Measurements from ENCODE around the gene ADCK1. TPM values are rescaled to one million over a fixed set of nuclear protein-coding genes. Genes with fewer than 3 reads are reported as not detected.

Gene ADCK1
- total RNA-seq, 1 donor from 2014 or later = 10.3 TPM

GRCh38 chr14:77920312-77920711 is 120.4 kb downstream of the ADCK1 start:
- Histone ChIP-seq H3K27me3 (ENCODE audit: low read depth) (no peaks in the 10 kb centered on the region), H3K9me3 (replicated peaks) (peaks cover 10% of the 10 kb centered on the region), H3K36me3 (peaks cover 7% of the 10 kb centered on the region), H3K27ac (replicated peaks) (no peak overlapping the region), H3K4me3 (no peak overlapping the region), H3K4me1 (peaks cover 7% of the 10 kb centered on the region)
- no peak for DNase-seq
- intact Hi-C loops (cut with micrococcal nuclease) = no loop called here
- no peak for TF ChIP-seq CTCF (IDR thresholded peaks at IDR 0.05; ENCODE audit: borderline replicate concordance)

- intact Hi-C loops (cut with micrococcal nuclease) = no loop called here
- peaks cover 7% of the 10 kb centered on the region for H3K4me1 ChIP-seq
- H3K9me3 ChIP-seq (replicated peaks) = peaks cover 10% of the 10 kb centered on the region
- TF ChIP-seq CTCF (IDR thresholded peaks at IDR 0.05; ENCODE audit: borderline replicate concordance) = no peak
- H3K27me3 ChIP-seq (ENCODE audit: low read depth) = no peaks in the 10 kb centered on the region
- peaks cover 18% of the 10 kb centered on the region for H3K36me3 ChIP-seq
- no peak for DNase-seq
- H3K27ac ChIP-seq (replicated peaks) = no peak overlapping the region
- no peak overlapping the region for H3K4me3 ChIP-seq
Observed at GRCh38 chr14:77921818-77922217, 121.9 kb downstream of the ADCK1 start.

GRCh38 chr14:77923131-77923936 is 123.4 kb downstream of the ADCK1 start:
- H3K27ac ChIP-seq (replicated peaks) = no peak overlapping the region
- no peaks in the 10 kb centered on the region for H3K27me3 ChIP-seq (ENCODE audit: low read depth)
- H3K4me1 ChIP-seq = peaks cover 3% of the 10 kb centered on the region
- no peak overlapping the region for H3K4me3 ChIP-seq
- TF ChIP-seq CTCF (IDR thresholded peaks at IDR 0.05; ENCODE audit: borderline replicate concordance) = no peak
- DNase-seq = no peak
- peaks cover 10% of the 10 kb centered on the region for H3K9me3 ChIP-seq (replicated peaks)
- intact Hi-C loops (cut with micrococcal nuclease) = no loop called here
- H3K36me3 ChIP-seq = peaks cover 18% of the 10 kb centered on the region

- no peak for DNase-seq
- TF ChIP-seq CTCF (IDR thresholded peaks at IDR 0.05; ENCODE audit: borderline replicate concordance) = no peak
- Histone ChIP-seq H3K27ac (replicated peaks) (no peak overlapping the region), H3K4me1 (no peaks in the 10 kb centered on the region), H3K4me3 (no peak overlapping the region), H3K9me3 (replicated peaks) (peaks cover 10% of the 10 kb centered on the region), H3K27me3 (ENCODE audit: low read depth) (no peaks in the 10 kb centered on the region), H3K36me3 (peaks cover 18% of the 10 kb centered on the region)
- intact Hi-C loops (cut with micrococcal nuclease) = no loop called here
Observed at GRCh38 chr14:77924141-77924948, 124.4 kb downstream of the ADCK1 start.

- no peak for DNase-seq
- H3K36me3 ChIP-seq = peaks cover 23% of the 10 kb centered on the region
- H3K27me3 ChIP-seq (ENCODE audit: low read depth) = no peaks in the 10 kb centered on the region
- no peaks in the 10 kb centered on the region for H3K9me3 ChIP-seq (replicated peaks)
- H3K4me1 ChIP-seq = no peaks in the 10 kb centered on the region
- H3K4me3 ChIP-seq = no peak overlapping the region
- intact Hi-C loops (cut with micrococcal nuclease) = no loop called here
- TF ChIP-seq CTCF (IDR thresholded peaks at IDR 0.05; ENCODE audit: borderline replicate concordance) = no peak
- no peak overlapping the region for H3K27ac ChIP-seq (replicated peaks)
Observed at GRCh38 chr14:77926942-77927341, 127.0 kb downstream of the ADCK1 start.

All from left ventricle myocardium inferior (tissue), 1 donor.